WTC11 (cell line): ENCODE data around the gene SAMD4A. TPM values are rescaled to one million over a fixed set of nuclear protein-coding genes. Genes with fewer than 3 reads are reported as not detected.
A peak's percentile ranks its signal among the peaks of the same experiment; 100 is the strongest.

ENCODE experiments used
- ATAC-seq: fragments of 200-7000 bp; cut with Tn5 transposase; 2 replicates; pipeline ENCODE4 v1.10.0; 2021; ENCODE audit warnings: mild to moderate bottlenecking, moderate library complexity
- CTCF ChIA-PET: fragments of 300-600 bp; sonication (Branson Sonifier 250); formaldehyde crosslinking; loops from one replicate; lab custom pipeline; 2021; ENCODE audit warnings: antibody characterized with exemption; lab: Charles Lee
- POLR2A ChIA-PET: fragments of 350-600 bp; sonication (Branson Sonifier 250); formaldehyde crosslinking; loops from one replicate; lab custom pipeline; 2021; ENCODE audit warnings: antibody characterized with exemption; lab: Charles Lee
- DNase-seq: peaks from one replicate; pipeline ENCODE4 v3.0.0; 2021; ENCODE audit warnings: low spot score
- H3K27ac Mint-ChIP-seq: 2 replicates; pipeline ENCODE4 v1.8.0; 2021; ENCODE audit warnings: mixed read lengths
- H3K27me3 Mint-ChIP-seq: 2 replicates; pipeline ENCODE4 v1.8.0; 2021; ENCODE audit warnings: low read depth, mild to moderate bottlenecking, moderate library complexity, mixed read lengths
- H3K36me3 Mint-ChIP-seq: 2 replicates; pipeline ENCODE4 v1.8.0; 2021; ENCODE audit warnings: mixed read lengths
- H3K4me1 Mint-ChIP-seq: 2 replicates; pipeline ENCODE4 v1.8.0; 2022; ENCODE audit warnings: mixed read lengths
- H3K4me3 Mint-ChIP-seq: 2 replicates; pipeline ENCODE4 v1.8.0; 2021; ENCODE audit warnings: mild to moderate bottlenecking, moderate library complexity, mixed read lengths
- H3K9me3 Mint-ChIP-seq: 2 replicates; pipeline ENCODE4 v1.8.0; 2021; ENCODE audit warnings: mixed read lengths
- ATF1 ChIP-seq: sonication (generic); formaldehyde crosslinking; IDR thresholded peaks from 2 replicates; pipeline ENCODE4 v1.8.1; 2023; ENCODE audit warnings: mild to moderate bottlenecking, moderate library complexity, missing genetic modification reagents
- CBFB ChIP-seq: sonication (generic); formaldehyde crosslinking; IDR thresholded peaks from 2 replicates; pipeline ENCODE4 v1.8.1; 2022; ENCODE audit warnings: mild to moderate bottlenecking, low read depth, missing genetic modification reagents
- ESRRA ChIP-seq: sonication (generic); formaldehyde crosslinking; IDR thresholded peaks from 2 replicates; pipeline ENCODE4 v1.8.1; 2022; ENCODE audit warnings: mild to moderate bottlenecking, missing genetic modification reagents, borderline replicate concordance
- JUN ChIP-seq: sonication (generic); formaldehyde crosslinking; IDR thresholded peaks from 2 replicates; pipeline ENCODE4 v1.8.0; 2023; ENCODE audit warnings: mild to moderate bottlenecking, missing genetic modification reagents
- NFATC4 ChIP-seq: fragments of 250-450 bp; sonication (Bioruptor Pico); IDR thresholded peaks from 2 replicates; pipeline ENCODE4 v1.9.0; 2021; ENCODE audit warnings: mild to moderate bottlenecking
- NFYB ChIP-seq: sonication (generic); formaldehyde crosslinking; conservative IDR thresholded peaks from 2 replicates; pipeline ENCODE4 v1.8.0; 2022; ENCODE audit warnings: low read depth, missing genetic modification reagents
- NR2C2 ChIP-seq: sonication (generic); formaldehyde crosslinking; IDR thresholded peaks from 2 replicates; pipeline ENCODE4 v1.8.0; 2022; ENCODE audit warnings: mild to moderate bottlenecking, missing genetic modification reagents
- RELA ChIP-seq: sonication (generic); formaldehyde crosslinking; IDR thresholded peaks from 2 replicates; pipeline ENCODE4 v1.8.1; 2022; ENCODE audit warnings: missing genetic modification reagents, mild to moderate bottlenecking, borderline replicate concordance
- SMAD4 ChIP-seq: sonication (generic); formaldehyde crosslinking; IDR thresholded peaks from 2 replicates; pipeline ENCODE4 v1.8.0; 2022; ENCODE audit warnings: mild to moderate bottlenecking, missing genetic modification reagents
- ZNF121 ChIP-seq: sonication (generic); formaldehyde crosslinking; IDR thresholded peaks from 2 replicates; pipeline ENCODE4 v1.8.0; 2023; ENCODE audit warnings: missing genetic modification reagents
- ZNF138 ChIP-seq: sonication (generic); formaldehyde crosslinking; conservative IDR thresholded peaks from 2 replicates; pipeline ENCODE4 v1.8.1; 2022; ENCODE audit warnings: mild to moderate bottlenecking, moderate library complexity, missing genetic modification reagents
- ZNF396 ChIP-seq: fragments of 250-450 bp; sonication (Bioruptor Pico); IDR thresholded peaks from 2 replicates; pipeline ENCODE4 v1.8.0; 2021; ENCODE audit warnings: mild to moderate bottlenecking, moderate library complexity, borderline replicate concordance
- ZNF671 ChIP-seq: fragments of 250-450 bp; sonication (Bioruptor Pico); IDR thresholded peaks from 2 replicates; pipeline ENCODE4 v1.8.0; 2021; ENCODE audit warnings: mild to moderate bottlenecking
- ZSCAN18 ChIP-seq: fragments of 250-450 bp; sonication (Bioruptor Pico); IDR thresholded peaks from 2 replicates; pipeline ENCODE4 v2.1.2; 2022; ENCODE audit warnings: mild to moderate bottlenecking, moderate library complexity
- total RNA-seq: library from RNA; stranded (reverse); gene quantifications from 3 replicates; pipeline ENCODE4 v1.2.3, GENCODE V29; 2021
- TF ChIP-seq, protein P1 (sequence below): sonication (generic); formaldehyde crosslinking; IDR thresholded peaks from 2 replicates; pipeline ENCODE4 v1.8.0; 2023; ENCODE audit warnings: missing genetic modification reagents, mild to moderate bottlenecking, borderline replicate concordance

SAMD4A gene
- total RNA-seq, 1 experiment from 2014 or later = 6.0 TPM

- ATAC-seq (peak; percentile 74), DNase-seq (no peak)
- H3K4me3 Mint-ChIP-seq = no peak overlapping the region
- H3K27me3 Mint-ChIP-seq = no peaks in the 10 kb centered on the region
- H3K4me1 Mint-ChIP-seq = peaks cover 42% of the 10 kb centered on the region
- H3K9me3 Mint-ChIP-seq = peaks cover 13% of the 10 kb centered on the region
- ChIA-PET CTCF (interaction anchor here (0.9 to 1.7 kb wide), 3 partner anchors 16 to 145 kb away, joined by 3 to 5 read pairs (median 4); no protein-coding TSS in a partner anchor), POLR2A (no interaction called here)
- peak overlapping the region; percentile 86 for H3K27ac Mint-ChIP-seq
- H3K36me3 Mint-ChIP-seq = peaks cover 4% of the 10 kb centered on the region; the same call in 1 of the 2 replicates
- TF ChIP-seq ZSCAN18 (CRISPR knock-in tag) = no peak
- no peak for TF ChIP-seq ZNF121 (CRISPR knock-in tag)
- no peak for TF ChIP-seq JUN
- TF ChIP-seq ZNF396 = no peak
- no peak for TF ChIP-seq NR2C2
- no peak for TF ChIP-seq NFATC4 (CRISPR knock-in tag)
- TF ChIP-seq ATF1 = no peak
- no peak for TF ChIP-seq RELA (CRISPR knock-in tag)
These were observed 60.8 kb downstream of the SAMD4A start for GRCh38 chr14:54627540-54628363.

- H3K9me3 Mint-ChIP-seq = peaks cover 13% of the 10 kb centered on the region
- TF ChIP-seq ESRRA (CRISPR knock-in tag) (no peak), NFYB (CRISPR knock-in tag) (no peak), CBFB (CRISPR knock-in tag) (no peak), SMAD4 (CRISPR knock-in tag) (no peak), ZNF138 (CRISPR knock-in tag) (no peak), ZNF671 (CRISPR knock-in tag) (no peak)
- TF ChIP-seq, protein P1, sequence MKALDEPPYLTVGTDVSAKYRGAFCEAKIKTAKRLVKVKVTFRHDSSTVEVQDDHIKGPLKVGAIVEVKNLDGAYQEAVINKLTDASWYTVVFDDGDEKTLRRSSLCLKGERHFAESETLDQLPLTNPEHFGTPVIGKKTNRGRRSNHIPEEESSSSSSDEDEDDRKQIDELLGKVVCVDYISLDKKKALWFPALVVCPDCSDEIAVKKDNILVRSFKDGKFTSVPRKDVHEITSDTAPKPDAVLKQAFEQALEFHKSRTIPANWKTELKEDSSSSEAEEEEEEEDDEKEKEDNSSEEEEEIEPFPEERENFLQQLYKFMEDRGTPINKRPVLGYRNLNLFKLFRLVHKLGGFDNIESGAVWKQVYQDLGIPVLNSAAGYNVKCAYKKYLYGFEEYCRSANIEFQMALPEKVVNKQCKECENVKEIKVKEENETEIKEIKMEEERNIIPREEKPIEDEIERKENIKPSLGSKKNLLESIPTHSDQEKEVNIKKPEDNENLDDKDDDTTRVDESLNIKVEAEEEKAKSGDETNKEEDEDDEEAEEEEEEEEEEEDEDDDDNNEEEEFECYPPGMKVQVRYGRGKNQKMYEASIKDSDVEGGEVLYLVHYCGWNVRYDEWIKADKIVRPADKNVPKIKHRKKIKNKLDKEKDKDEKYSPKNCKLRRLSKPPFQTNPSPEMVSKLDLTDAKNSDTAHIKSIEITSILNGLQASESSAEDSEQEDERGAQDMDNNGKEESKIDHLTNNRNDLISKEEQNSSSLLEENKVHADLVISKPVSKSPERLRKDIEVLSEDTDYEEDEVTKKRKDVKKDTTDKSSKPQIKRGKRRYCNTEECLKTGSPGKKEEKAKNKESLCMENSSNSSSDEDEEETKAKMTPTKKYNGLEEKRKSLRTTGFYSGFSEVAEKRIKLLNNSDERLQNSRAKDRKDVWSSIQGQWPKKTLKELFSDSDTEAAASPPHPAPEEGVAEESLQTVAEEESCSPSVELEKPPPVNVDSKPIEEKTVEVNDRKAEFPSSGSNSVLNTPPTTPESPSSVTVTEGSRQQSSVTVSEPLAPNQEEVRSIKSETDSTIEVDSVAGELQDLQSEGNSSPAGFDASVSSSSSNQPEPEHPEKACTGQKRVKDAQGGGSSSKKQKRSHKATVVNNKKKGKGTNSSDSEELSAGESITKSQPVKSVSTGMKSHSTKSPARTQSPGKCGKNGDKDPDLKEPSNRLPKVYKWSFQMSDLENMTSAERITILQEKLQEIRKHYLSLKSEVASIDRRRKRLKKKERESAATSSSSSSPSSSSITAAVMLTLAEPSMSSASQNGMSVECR (CRISPR knock-in tag) = no peak
- no peak overlapping the region for H3K4me3 Mint-ChIP-seq
- DNase-seq (no peak), ATAC-seq (no peak)
- peaks cover 4% of the 10 kb centered on the region; the same call in 1 of the 2 replicates for H3K36me3 Mint-ChIP-seq
- ChIA-PET CTCF (no interaction called here), POLR2A (no interaction called here)
- no peak overlapping the region; the same call in 1 of the 2 replicates for H3K27ac Mint-ChIP-seq
- peaks cover 40% of the 10 kb centered on the region for H3K4me1 Mint-ChIP-seq
- no peaks in the 10 kb centered on the region for H3K27me3 Mint-ChIP-seq
These were observed 62.3 kb downstream of the SAMD4A start for GRCh38 chr14:54629183-54629582.

- ATAC-seq (no peak), DNase-seq (no peak)
- Mint-ChIP-seq H3K9me3 (peaks cover 13% of the 10 kb centered on the region), H3K4me1 (peaks cover 34% of the 10 kb centered on the region), H3K27ac (no peak overlapping the region), H3K36me3 (peaks cover 4% of the 10 kb centered on the region; the same call in 1 of the 2 replicates), H3K4me3 (no peak overlapping the region), H3K27me3 (no peaks in the 10 kb centered on the region)
- CTCF ChIA-PET = no interaction called here
- TF ChIP-seq ZSCAN18 (CRISPR knock-in tag) = no peak
- POLR2A ChIA-PET = no interaction called here
These were observed 62.9 kb downstream of the SAMD4A start for GRCh38 chr14:54629635-54630360.
